Mononuclear cell (primary cell): Measurements from ENCODE around the gene ZNF184. TPM values are rescaled to one million over a fixed set of nuclear protein-coding genes. Genes with fewer than 3 reads are reported as not detected.

Experiments
- H3K27me3 ChIP-seq: 2 replicates; pipeline ENCODE4 v1.6.0; 2011; ENCODE audit warnings: low read length, control low read depth; ENCODE audit not compliant: insufficient read depth
- H3K4me1 ChIP-seq: 2 replicates; pipeline ENCODE4 v1.5.1; 2011; ENCODE audit warnings: mild to moderate bottlenecking, low read length, control low read depth; ENCODE audit not compliant: insufficient read depth
- H3K4me3 ChIP-seq: 2 replicates; pipeline ENCODE4 v1.5.1; 2011; ENCODE audit warnings: mild to moderate bottlenecking, low read length, moderate library complexity
- H3K9me3 ChIP-seq: 2 replicates; pipeline ENCODE4 v1.5.1; 2011; ENCODE audit warnings: low read depth, mild to moderate bottlenecking, control low read depth, low read length
- total RNA-seq: library from RNA; depleted of rRNA; stranded (reverse); fragments of >200 nt; gene quantifications from one replicate; pipeline ENCODE4 v1.2.3, GENCODE V29; 2012

Gene ZNF184
- total RNA-seq, 1 donor, result 16.0 TPM

DNA sequence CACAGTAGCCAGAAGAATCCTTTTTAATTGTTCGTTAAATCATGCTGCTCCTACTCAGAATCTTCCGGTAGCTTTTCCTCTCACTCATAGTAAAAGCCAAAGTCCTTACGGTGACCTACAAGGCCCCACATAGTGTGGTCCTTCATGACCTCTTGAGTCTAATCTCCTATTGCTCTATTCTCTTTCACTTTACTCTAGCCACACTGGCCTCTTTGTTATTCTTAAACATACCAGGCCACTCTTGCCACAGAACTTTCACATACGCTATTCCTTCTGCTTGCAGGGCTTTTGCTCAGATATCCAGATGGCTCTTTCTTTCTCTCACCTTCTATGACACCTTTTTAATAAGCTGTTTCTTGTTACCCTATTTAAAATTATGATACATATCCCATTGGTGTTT lies 58.6 kb downstream of the ZNF184 start:
- H3K9me3 ChIP-seq, result peaks cover 4% of the 10 kb centered on the region
- no peaks in the 10 kb centered on the region for H3K4me1 ChIP-seq
- no peaks in the 10 kb centered on the region for H3K27me3 ChIP-seq
- H3K4me3 ChIP-seq, result no peak overlapping the region

DNA sequence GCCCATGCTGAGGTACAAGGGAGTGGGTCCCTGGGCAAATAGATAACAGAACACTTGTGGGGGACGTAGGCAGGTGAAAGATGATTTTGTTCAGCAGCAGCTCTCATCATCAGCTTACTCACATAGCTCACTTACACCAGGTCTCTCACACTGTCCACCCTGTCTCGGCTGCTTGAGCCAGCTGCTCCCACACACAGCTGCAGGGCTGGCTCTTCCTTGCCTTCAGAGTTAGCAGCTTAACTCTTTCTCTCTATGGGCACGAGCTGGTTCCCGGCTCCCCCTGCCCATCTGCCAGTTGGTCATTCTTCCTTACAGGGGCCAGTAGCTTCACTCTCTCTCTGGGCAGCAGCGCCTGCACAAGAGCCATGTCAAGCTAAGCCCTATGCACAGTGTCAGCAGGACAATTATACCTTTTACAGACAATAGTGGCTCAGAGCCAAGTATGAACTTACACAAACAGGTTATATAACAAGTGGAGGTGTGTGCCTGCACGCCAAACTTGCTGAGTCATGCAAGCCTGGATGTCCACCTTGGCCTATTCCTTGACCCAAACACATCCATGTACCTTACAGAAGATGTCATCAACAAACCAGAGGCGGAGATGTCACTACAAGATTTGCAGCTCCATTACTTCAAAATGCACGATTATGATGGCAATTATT lies 65.6 kb downstream of the ZNF184 start:
- Histone ChIP-seq H3K27me3 (no peaks in the 10 kb centered on the region), H3K4me1 (no peaks in the 10 kb centered on the region), H3K4me3 (no peak overlapping the region), H3K9me3 (peaks cover 7% of the 10 kb centered on the region)

DNA sequence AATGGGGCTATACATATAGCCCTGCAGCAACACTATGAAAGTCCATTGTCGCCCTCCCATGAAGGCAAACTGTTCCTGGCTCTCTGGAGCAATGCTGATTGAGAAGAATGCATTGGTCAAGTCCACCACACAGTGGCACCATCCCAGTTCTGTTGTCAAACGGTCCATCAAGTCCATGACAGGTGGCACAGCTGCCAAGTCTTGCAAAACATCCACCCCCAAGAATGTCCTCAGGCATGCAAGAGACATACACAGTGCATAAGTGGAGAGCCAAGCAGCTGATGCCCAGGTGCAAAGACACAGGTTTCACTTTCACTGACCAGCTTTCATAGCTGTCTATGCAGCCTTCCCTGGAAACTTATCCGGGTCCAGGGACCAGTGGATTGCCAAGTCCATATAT lies 66.8 kb downstream of the ZNF184 start:
- Histone ChIP-seq H3K9me3 (peaks cover 19% of the 10 kb centered on the region), H3K4me3 (no peak overlapping the region), H3K27me3 (no peaks in the 10 kb centered on the region), H3K4me1 (no peaks in the 10 kb centered on the region)

DNA sequence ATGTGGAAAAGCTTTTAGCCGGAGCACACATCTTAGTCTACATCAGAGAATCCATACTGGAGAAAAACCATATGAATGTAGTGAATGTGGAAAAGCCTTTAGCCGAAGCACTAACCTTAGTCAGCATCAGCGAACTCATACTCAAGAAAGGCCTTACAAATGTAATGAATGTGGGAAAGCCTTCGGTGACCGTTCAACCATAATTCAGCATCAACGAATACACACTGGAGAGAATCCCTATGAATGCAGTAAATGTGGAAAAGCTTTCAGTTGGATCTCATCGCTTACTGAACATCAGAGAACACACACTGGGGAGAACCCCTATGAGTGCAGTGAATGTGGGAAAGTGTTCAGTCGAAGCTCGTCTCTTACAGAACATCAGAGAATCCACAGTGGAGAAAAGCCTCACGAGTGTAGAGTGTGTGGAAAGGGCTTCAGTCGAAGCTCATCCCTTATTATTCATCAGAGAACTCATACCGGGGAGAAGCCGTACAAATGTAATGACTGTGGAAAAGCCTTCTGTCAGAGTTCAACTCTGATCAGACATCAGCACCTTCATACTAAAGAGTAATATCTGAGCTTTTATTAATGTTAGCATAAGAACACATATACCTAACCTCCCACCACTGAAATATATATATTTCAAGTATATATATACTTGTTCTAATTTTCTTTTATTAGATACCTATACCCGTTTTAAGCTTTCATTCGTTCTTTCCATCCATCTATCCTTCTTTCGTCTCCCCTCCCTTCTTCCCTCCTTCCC lies 71.8 kb downstream of the ZNF184 start:
- Histone ChIP-seq H3K4me1 (no peaks in the 10 kb centered on the region), H3K9me3 (peaks cover 30% of the 10 kb centered on the region), H3K27me3 (no peaks in the 10 kb centered on the region), H3K4me3 (no peak overlapping the region)

Other genes starting within 250 kb of the ZNF184 start
- 0.42 TPM for gene PRSS16, start 225.4 kb downstream of the ZNF184 start, total RNA-seq
- not detected for gene POM121L2, start 160.8 kb downstream of the ZNF184 start, total RNA-seq
- 0.84 TPM for gene ZNF391, start 84.3 kb downstream of the ZNF184 start, total RNA-seq